ENCODE measurements around the gene RALGPS2.

RALGPS2 gene

GRCh38 chr1:178935610-178936009, 210.6 kb downstream of the RALGPS2 start:
- no peaks in the 10 kb centered on the region for H3K36me3 ChIP-seq
- no peaks in the 10 kb centered on the region for H3K9me3 ChIP-seq
- no peak overlapping the region for H3K27ac ChIP-seq
- TF ChIP-seq CTCF (IDR thresholded peaks at IDR 0.05) = no peak
- H3K4me1 ChIP-seq (ENCODE audit: control insufficient read depth in 1 of 2, insufficient read depth in 1 of 2, low read depth in 1 of 2, low read length in 1 of 2) = peaks cover 7 to 14% of the 10 kb centered on the region in 2 experiments
- no peaks in the 10 kb centered on the region for H3K27me3 ChIP-seq
- no peak overlapping the region for H3K4me3 ChIP-seq (ENCODE audit: low read depth in 1 of 2, low read length in 1 of 2)

GRCh38 chr1:178937695-178938094, 212.7 kb downstream of the RALGPS2 start:
- H3K4me3 ChIP-seq (ENCODE audit: low read depth in 1 of 2, low read length in 1 of 2) = no peak overlapping the region
- H3K9me3 ChIP-seq = no peaks in the 10 kb centered on the region
- no peak overlapping the region for H3K27ac ChIP-seq

GRCh38 chr1:178938101-178938958, 213.3 kb downstream of the RALGPS2 start:
- Histone ChIP-seq H3K9me3 (no peaks in the 10 kb centered on the region), H3K36me3 (no peaks in the 10 kb centered on the region)
- TF ChIP-seq CTCF (IDR thresholded peaks at IDR 0.05) = no peak

More at GRCh38 chr1:178937695-178938094, 212.7 kb downstream of the RALGPS2 start:
- H3K27me3 ChIP-seq = no peaks in the 10 kb centered on the region
- peaks cover 7 to 14% of the 10 kb centered on the region in 2 experiments for H3K4me1 ChIP-seq (ENCODE audit: control insufficient read depth in 1 of 2, insufficient read depth in 1 of 2, low read depth in 1 of 2, low read length in 1 of 2)
- H3K36me3 ChIP-seq = no peaks in the 10 kb centered on the region
- no peak for TF ChIP-seq CTCF (IDR thresholded peaks at IDR 0.05)

GRCh38 chr1:178938959-178939317, 213.9 kb downstream of the RALGPS2 start:
- no peaks in the 10 kb centered on the region for H3K9me3 ChIP-seq
- peaks cover 7 to 17% of the 10 kb centered on the region in 2 experiments for H3K4me1 ChIP-seq (ENCODE audit: control insufficient read depth in 1 of 2, insufficient read depth in 1 of 2, low read depth in 1 of 2, low read length in 1 of 2)
- no peak overlapping the region for H3K4me3 ChIP-seq (ENCODE audit: low read depth in 1 of 2, low read length in 1 of 2)
- H3K36me3 ChIP-seq = no peaks in the 10 kb centered on the region
- no peaks in the 10 kb centered on the region for H3K27me3 ChIP-seq
- TF ChIP-seq CTCF (IDR thresholded peaks at IDR 0.05) = no peak
- H3K27ac ChIP-seq = no peak overlapping the region

More at GRCh38 chr1:178938101-178938958, 213.3 kb downstream of the RALGPS2 start:
- H3K27ac ChIP-seq = no peak overlapping the region
- H3K27me3 ChIP-seq = no peaks in the 10 kb centered on the region
- no peak overlapping the region for H3K4me3 ChIP-seq (ENCODE audit: low read depth in 1 of 2, low read length in 1 of 2)
- H3K4me1 ChIP-seq (ENCODE audit: control insufficient read depth in 1 of 2, insufficient read depth in 1 of 2, low read depth in 1 of 2, low read length in 1 of 2) = peaks cover 7 to 20% of the 10 kb centered on the region in 2 experiments

GRCh38 chr1:178939338-178940067, 214.5 kb downstream of the RALGPS2 start:
- Histone ChIP-seq H3K4me1 (ENCODE audit: control insufficient read depth in 1 of 2, insufficient read depth in 1 of 2, low read depth in 1 of 2, low read length in 1 of 2) (peaks cover 4 to 11% of the 10 kb centered on the region in 2 experiments), H3K27ac (no peak overlapping the region), H3K4me3 (ENCODE audit: low read depth in 1 of 2, low read length in 1 of 2) (no peak overlapping the region), H3K36me3 (no peaks in the 10 kb centered on the region), H3K27me3 (no peaks in the 10 kb centered on the region), H3K9me3 (no peaks in the 10 kb centered on the region)
- TF ChIP-seq CTCF (IDR thresholded peaks at IDR 0.05) = no peak

All from neutrophil (primary cell).